Esophagus muscularis mucosa (tissue), 4 donors: ENCODE measurements around the gene C9orf85. TPM values are rescaled to one million over a fixed set of nuclear protein-coding genes. Genes with fewer than 3 reads are reported as not detected.

Source experiments
- DNase-seq: peaks from one replicate; pipeline ENCODE4 v3.0.0-alpha.2; 2017; ENCODE audit errors: extremely low spot score
- H3K27ac ChIP-seq, 4 donors: fragments of 200-600 bp; sonication (generic); replicated peaks in 1 of 4; 1 replicate in 3 of 4; 2 replicates in 1 of 4; pipeline ENCODE4 v1.5.1; 2016 to 2019; ENCODE audit warnings: mild to moderate bottlenecking in 1 of 4
- H3K27me3 ChIP-seq, 4 donors: fragments of 200-600 bp; sonication (generic); one replicate each; pipeline versions ENCODE4 v1.5.1 to v1.6.0; 2016 to 2019
- H3K36me3 ChIP-seq, 4 donors: fragments of 200-600 bp; sonication (generic); one replicate each; pipeline ENCODE4 v1.5.1; 2016 to 2019
- H3K4me1 ChIP-seq, 4 donors: fragments of 200-600 bp; sonication (generic); one replicate each; pipeline ENCODE4 v1.5.1; 2016 to 2019
- H3K4me3 ChIP-seq, 4 donors: fragments of 200-600 bp; sonication (generic); 1 replicate in 2 of 4; 2 replicates in 2 of 4; pipeline ENCODE4 v1.5.1; 2016 to 2019; ENCODE audit warnings: mild to moderate bottlenecking in 4 of 4, moderate library complexity in 1 of 4
- H3K9me3 ChIP-seq, 4 donors: fragments of 200-600 bp; sonication (generic); 1 replicate in 3 of 4; 2 replicates in 1 of 4; pipeline ENCODE4 v1.5.1; 2016 to 2019
- CTCF ChIP-seq, 3 experiments: fragments of 200-600 bp in 2 of 3; fragments of 450-650 bp in 1 of 3; sonication (generic) in 2 of 3; IDR thresholded peaks; one replicate each; pipeline ENCODE4 v1.5.1; 2017 to 2019; ENCODE audit warnings: antibody characterized with exemption in 3 of 3, mild to moderate bottlenecking in 2 of 3, moderate library complexity in 1 of 3
- EP300 ChIP-seq: sonication (generic); formaldehyde crosslinking; IDR thresholded peaks from one replicate; pipeline ENCODE4 v1.6.1; 2017; ENCODE audit warnings: antibody characterized with exemption
- POLR2A ChIP-seq: fragments of 450-650 bp; IDR thresholded peaks from one replicate; pipeline ENCODE4 v1.6.1; 2017; ENCODE audit warnings: antibody characterized with exemption, moderate library complexity, mild to moderate bottlenecking, low read depth
- POLR2AphosphoS5 ChIP-seq, 2 donors: sonication (generic); formaldehyde crosslinking; IDR thresholded peaks; one replicate each; pipeline ENCODE4 v1.6.1; 2017; ENCODE audit warnings: antibody characterized with exemption in 2 of 2
- WGBS: methylation state at CpG from one replicate; pipeline ENCODE4 v1.1.5; 2018; 5-methylcytosine and 5-hydroxymethylcytosine counted together
- intact Hi-C: fragments of 100-400 bp; cut with DNase I; formaldehyde crosslinking; loops from one replicate; pipeline ENCODE4 v1.15.1; 2023
- total RNA-seq, 4 donors: library from RNA; depleted of rRNA; stranded (reverse); fragments of >200 nt; gene quantifications; one replicate each; pipeline versions ENCODE4 v1.1.0 to v1.2.1, GENCODE V29; 2016

The C9orf85 gene
- total RNA-seq, 4 donors from 2014 or later, result 5.8 to 12.3 (median 8.5) TPM

GRCh38 chr9:71910650-71911060 lies 784 bp upstream of the C9orf85 start:
- no peak for DNase-seq
- TF ChIP-seq EP300 (no peak), POLR2A (no peak), CTCF (IDR thresholded peaks at IDR 0.05) (no peak), POLR2AphosphoS5 (IDR thresholded peaks at IDR 0.05) (no peak)
- WGBS, result 0% methylated on average over 34 of the region's 56 CpGs
- no peaks in the 10 kb centered on the region for H3K9me3 ChIP-seq
- peaks cover 33 to 45% (median 39%) of the 10 kb centered on the region in 4 donors for H3K4me1 ChIP-seq
- H3K4me3 ChIP-seq, result peak overlapping the region; percentile 70 to 94 (median 84)
- peak overlapping the region; percentile 89 to 97 (median 92) for H3K27ac ChIP-seq
- intact Hi-C loops, result no loop called here
- H3K27me3 ChIP-seq, result no peaks in the 10 kb centered on the region
- H3K36me3 ChIP-seq, result no peaks in the 10 kb centered on the region

DNA sequence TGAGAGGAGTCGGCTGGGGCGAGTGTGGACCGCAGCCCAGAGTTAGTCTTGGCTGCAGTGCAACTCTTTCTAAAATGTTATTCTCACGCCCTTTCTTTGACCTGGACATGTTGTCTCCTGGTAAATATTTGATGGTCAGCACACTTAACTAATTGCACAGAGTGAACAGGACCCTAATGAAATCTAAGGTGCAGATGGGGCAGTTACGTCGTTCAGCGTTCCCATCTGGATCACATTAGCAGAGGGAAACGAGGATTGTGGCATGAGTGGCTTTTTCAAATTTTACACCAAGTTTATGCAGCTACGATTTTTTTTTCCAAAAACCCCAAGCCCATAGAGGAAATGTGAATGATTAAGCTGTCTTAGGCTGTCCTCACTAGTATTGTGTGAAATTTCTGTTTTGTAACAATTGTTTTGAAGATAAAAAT lies 483 bp downstream of the C9orf85 start:
- intact Hi-C loops, result no loop called here
- 1% methylated on average over 9 of the region's 9 CpGs for WGBS

DNA sequence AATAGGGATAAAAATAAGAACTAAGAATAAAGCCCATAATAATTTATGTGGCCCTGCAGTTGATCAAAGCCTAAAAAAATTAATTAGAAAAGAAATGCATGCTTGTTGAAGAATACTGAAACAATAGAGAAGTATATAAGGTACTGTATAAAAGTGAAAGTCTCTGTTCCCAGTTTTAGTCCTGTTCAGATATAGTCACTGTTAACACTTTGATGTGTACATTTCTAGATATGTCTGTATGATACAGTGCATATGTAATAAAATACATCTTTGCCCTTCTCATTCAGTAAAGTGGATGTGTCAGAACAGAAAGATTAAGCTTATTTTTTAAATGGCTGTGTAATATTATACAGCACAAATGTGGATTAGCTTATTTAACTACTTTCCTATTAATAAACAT lies 4.1 kb downstream of the C9orf85 start:
- intact Hi-C loops, result no loop called here
- no peak for DNase-seq
- H3K27ac ChIP-seq, result no peak overlapping the region
- TF ChIP-seq EP300 (no peak), POLR2A (no peak), CTCF (IDR thresholded peaks at IDR 0.05) (no peak), POLR2AphosphoS5 (IDR thresholded peaks at IDR 0.05) (no peak)
- H3K4me1 ChIP-seq, result peaks cover 19 to 31% (median 25%) of the 10 kb centered on the region in 4 donors
- no peaks in the 10 kb centered on the region for H3K9me3 ChIP-seq
- no peaks in the 10 kb centered on the region for H3K27me3 ChIP-seq
- H3K36me3 ChIP-seq, result no peaks in the 10 kb centered on the region
- no peak overlapping the region for H3K4me3 ChIP-seq

More for the DNA sequence above, 483 bp downstream of the C9orf85 start:
- H3K9me3 ChIP-seq, result no peaks in the 10 kb centered on the region
- H3K4me3 ChIP-seq, result peak overlapping the region; percentile 70 to 94 (median 84)
- H3K27ac ChIP-seq, result peak overlapping the region; percentile 89 to 97 (median 92)
- TF ChIP-seq POLR2A, result no peak
- no peak for TF ChIP-seq EP300
- TF ChIP-seq POLR2AphosphoS5 (IDR thresholded peaks at IDR 0.05), result no peak
- H3K4me1 ChIP-seq, result peaks cover 33 to 42% (median 40%) of the 10 kb centered on the region in 4 donors
- H3K36me3 ChIP-seq, result no peaks in the 10 kb centered on the region
- no peak for DNase-seq
- H3K27me3 ChIP-seq, result no peaks in the 10 kb centered on the region

- intact Hi-C loops, result no loop called here
- Histone ChIP-seq H3K27ac (no peak overlapping the region), H3K4me3 (no peak overlapping the region), H3K4me1 (peaks cover 19 to 30% (median 25%) of the 10 kb centered on the region in 4 donors), H3K27me3 (no peaks in the 10 kb centered on the region), H3K9me3 (no peaks in the 10 kb centered on the region), H3K36me3 (no peaks in the 10 kb centered on the region)
- no peak for DNase-seq
- no peak for TF ChIP-seq POLR2A
- TF ChIP-seq CTCF (IDR thresholded peaks at IDR 0.05), result no peak
- TF ChIP-seq POLR2AphosphoS5 (IDR thresholded peaks at IDR 0.05), result no peak
- TF ChIP-seq EP300, result no peak
Measured at GRCh38 chr9:71916834-71917534, 5.5 kb downstream of the C9orf85 start.

GRCh38 chr9:71918419-71918818 lies 7.0 kb downstream of the C9orf85 start:
- Histone ChIP-seq H3K36me3 (peaks cover 0 to 7% (median 0%) of the 10 kb centered on the region in 4 donors), H3K4me1 (peaks cover 5 to 18% (median 11%) of the 10 kb centered on the region in 4 donors), H3K27me3 (no peaks in the 10 kb centered on the region), H3K4me3 (no peak overlapping the region), H3K27ac (no peak overlapping the region), H3K9me3 (no peaks in the 10 kb centered on the region)
- 90% methylated on average over 5 of the region's 5 CpGs for WGBS
- intact Hi-C loops, result no loop called here
- no peak for DNase-seq
- TF ChIP-seq EP300 (no peak), POLR2AphosphoS5 (IDR thresholded peaks at IDR 0.05) (no peak), CTCF (IDR thresholded peaks at IDR 0.05) (no peak), POLR2A (no peak)
